ENCODE results near the gene PLXDC1.

DNA sequence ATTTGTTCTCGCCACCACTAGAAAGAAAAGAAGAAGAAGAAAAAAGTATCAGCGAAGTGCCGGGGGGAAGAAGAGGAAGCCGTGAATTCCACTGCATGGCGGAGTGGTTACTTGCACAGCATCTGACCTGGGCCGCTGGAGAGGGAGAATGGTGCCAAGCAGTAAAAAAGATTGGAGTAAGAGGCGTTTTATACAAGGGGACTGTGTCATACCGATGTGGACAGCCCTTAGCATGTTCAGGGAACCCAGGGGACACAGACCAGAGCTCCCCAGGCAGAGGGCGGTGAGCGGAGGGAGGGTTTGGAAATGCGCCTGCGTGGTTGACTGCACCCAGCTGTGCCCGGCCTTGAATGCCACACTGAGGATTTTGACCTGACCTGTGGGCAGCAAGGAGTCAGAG lies 52.8 kb downstream of the PLXDC1 start:
- no peak for TF ChIP-seq POLR2A (IDR thresholded peaks at IDR 0.05; ENCODE audit: low read depth, low read length)
- no peak for TF ChIP-seq POLR2AphosphoS5 (IDR thresholded peaks at IDR 0.05; ENCODE audit: low read depth, low read length)

Data from GM12891 (cell line).